ENCODE results near the gene USP28.
A peak's percentile ranks its signal among the peaks of the same experiment; 100 is the strongest.

Gene USP28

DNA sequence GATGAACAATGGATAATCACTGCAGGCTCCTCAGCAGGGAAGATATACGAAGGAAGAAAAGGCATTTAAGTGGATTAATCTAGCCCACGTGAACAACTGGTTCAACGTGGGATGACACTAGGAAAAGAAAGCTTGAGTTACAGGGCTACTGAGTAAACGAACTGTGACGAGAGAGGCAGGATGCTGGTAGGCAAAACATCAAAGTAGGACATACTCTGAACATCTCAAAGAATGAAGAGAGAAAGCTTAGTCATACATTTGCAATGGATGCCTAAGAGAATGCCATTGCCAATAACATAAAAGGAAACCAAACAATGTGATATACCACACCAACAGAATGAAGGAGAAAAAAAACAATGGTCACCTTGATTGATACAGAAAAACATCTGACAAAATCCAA lies 12.9 kb downstream of the USP28 start:
- Histone ChIP-seq H2AFZ (ENCODE audit: low read depth) (no peak overlapping the region), H3K4me3 (IDR thresholded peaks at IDR 0.05; ENCODE audit: insufficient read depth, low read depth, low read length) (no peak overlapping the region), H3K4me1 (ENCODE audit: low read depth, poor library complexity, severe bottlenecking) (peaks cover 28% of the 10 kb centered on the region), H4K20me1 (ENCODE audit: insufficient read depth) (no peaks in the 10 kb centered on the region), H3K36me3 (ENCODE audit: insufficient read depth) (no peaks in the 10 kb centered on the region), H3K9ac (no peak overlapping the region), H3K4me2 (no peak overlapping the region), H3K27me3 (ENCODE audit: insufficient read depth, low read depth) (no peaks in the 10 kb centered on the region), H3K79me2 (ENCODE audit: insufficient read depth, low read depth) (peaks cover 8% of the 10 kb centered on the region; the same call in 1 of the 2 replicates), H3K27ac (no peak overlapping the region)
- TF ChIP-seq, protein P1, sequence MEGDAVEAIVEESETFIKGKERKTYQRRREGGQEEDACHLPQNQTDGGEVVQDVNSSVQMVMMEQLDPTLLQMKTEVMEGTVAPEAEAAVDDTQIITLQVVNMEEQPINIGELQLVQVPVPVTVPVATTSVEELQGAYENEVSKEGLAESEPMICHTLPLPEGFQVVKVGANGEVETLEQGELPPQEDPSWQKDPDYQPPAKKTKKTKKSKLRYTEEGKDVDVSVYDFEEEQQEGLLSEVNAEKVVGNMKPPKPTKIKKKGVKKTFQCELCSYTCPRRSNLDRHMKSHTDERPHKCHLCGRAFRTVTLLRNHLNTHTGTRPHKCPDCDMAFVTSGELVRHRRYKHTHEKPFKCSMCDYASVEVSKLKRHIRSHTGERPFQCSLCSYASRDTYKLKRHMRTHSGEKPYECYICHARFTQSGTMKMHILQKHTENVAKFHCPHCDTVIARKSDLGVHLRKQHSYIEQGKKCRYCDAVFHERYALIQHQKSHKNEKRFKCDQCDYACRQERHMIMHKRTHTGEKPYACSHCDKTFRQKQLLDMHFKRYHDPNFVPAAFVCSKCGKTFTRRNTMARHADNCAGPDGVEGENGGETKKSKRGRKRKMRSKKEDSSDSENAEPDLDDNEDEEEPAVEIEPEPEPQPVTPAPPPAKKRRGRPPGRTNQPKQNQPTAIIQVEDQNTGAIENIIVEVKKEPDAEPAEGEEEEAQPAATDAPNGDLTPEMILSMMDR (conservative IDR thresholded peaks at IDR 0.05; ENCODE audit: low read depth, low read length), result no peak

DNA sequence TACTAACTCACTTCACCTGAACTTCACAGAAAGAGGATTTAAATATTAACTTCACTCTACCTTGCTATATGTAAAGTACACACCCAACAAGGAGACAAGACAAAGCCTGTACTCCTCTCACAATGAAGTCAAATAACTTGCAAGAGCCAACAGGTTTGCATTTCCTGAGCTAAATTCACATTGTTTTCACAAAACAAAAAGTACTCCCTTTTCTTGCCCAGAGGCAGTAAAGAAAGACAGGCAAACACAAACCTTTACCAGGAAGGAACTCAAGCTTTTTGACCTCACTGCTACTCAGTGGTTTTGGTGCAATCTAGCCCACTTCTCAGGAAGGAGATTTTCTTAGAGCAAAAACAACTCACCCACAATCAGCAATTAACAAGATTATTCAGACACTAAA lies 15.7 kb downstream of the USP28 start:
- Histone ChIP-seq H3K4me3 (IDR thresholded peaks at IDR 0.05; ENCODE audit: insufficient read depth, low read depth, low read length) (no peak overlapping the region), H4K20me1 (ENCODE audit: insufficient read depth) (no peaks in the 10 kb centered on the region), H3K4me2 (peak overlapping the region; percentile 71), H2AFZ (ENCODE audit: low read depth) (no peak overlapping the region; the same call in 1 of the 2 replicates), H3K4me1 (ENCODE audit: low read depth, poor library complexity, severe bottlenecking) (peaks cover 33% of the 10 kb centered on the region), H3K36me3 (ENCODE audit: insufficient read depth) (no peaks in the 10 kb centered on the region), H3K27ac (peak overlapping the region; percentile 68), H3K79me2 (ENCODE audit: insufficient read depth, low read depth) (peaks cover 4% of the 10 kb centered on the region; the same call in 1 of the 2 replicates), H3K9ac (peak overlapping the region; percentile 27; the same call in 1 of the 2 replicates), H3K27me3 (ENCODE audit: insufficient read depth, low read depth) (no peaks in the 10 kb centered on the region)
- TF ChIP-seq, protein P1 (conservative IDR thresholded peaks at IDR 0.05; ENCODE audit: low read depth, low read length), result no peak

DNA sequence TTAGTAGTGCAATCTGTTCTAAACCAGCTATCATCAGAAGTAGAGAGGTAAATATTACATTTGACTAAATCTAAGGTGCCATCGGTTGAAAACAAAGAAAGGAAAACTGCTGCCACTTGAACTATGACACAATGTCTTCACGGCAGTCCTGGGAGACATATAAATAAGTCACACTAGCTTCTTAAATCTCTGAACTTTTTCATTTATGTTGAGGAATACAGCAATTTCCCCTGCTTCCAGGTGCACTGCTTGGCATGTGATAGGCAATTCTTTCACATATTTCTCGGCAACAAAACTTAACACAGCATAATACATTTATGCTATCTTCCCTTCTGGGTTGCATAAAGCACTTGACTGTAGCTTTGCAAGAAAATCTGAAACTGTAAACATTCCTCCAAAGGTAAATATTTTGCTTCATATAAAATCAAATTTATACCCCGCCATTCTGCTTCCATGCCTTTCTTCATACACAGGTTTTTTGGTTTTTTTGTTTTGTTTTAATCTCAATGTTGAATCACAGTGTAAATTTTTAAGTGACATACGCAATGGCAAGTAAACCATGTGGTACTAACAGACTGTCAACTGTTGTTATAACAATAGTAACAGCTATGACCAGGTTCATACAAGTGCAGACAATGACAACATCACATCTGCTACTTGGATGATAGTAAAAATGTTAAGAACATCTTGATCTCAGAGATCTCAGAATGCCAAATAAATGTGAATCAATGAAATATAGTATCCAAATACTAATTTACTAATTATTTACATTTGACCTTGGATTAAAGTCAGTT lies 18.2 kb downstream of the USP28 start:
- Histone ChIP-seq H3K79me2 (ENCODE audit: insufficient read depth, low read depth) (0 out of 2 replicates have a peak, but pooled peaks cover 4% of the 10 kb centered on the region), H3K27ac (no peak overlapping the region), H3K4me1 (ENCODE audit: low read depth, poor library complexity, severe bottlenecking) (peaks cover 41% of the 10 kb centered on the region), H4K20me1 (ENCODE audit: insufficient read depth) (no peaks in the 10 kb centered on the region), H3K4me3 (IDR thresholded peaks at IDR 0.05; ENCODE audit: insufficient read depth, low read depth, low read length) (no peak overlapping the region), H3K27me3 (ENCODE audit: insufficient read depth, low read depth) (no peaks in the 10 kb centered on the region), H3K9ac (no peak overlapping the region), H2AFZ (ENCODE audit: low read depth) (no peak overlapping the region), H3K36me3 (ENCODE audit: insufficient read depth) (no peaks in the 10 kb centered on the region), H3K4me2 (no peak overlapping the region)
- TF ChIP-seq, protein P1 (conservative IDR thresholded peaks at IDR 0.05; ENCODE audit: low read depth, low read length), result no peak

DNA sequence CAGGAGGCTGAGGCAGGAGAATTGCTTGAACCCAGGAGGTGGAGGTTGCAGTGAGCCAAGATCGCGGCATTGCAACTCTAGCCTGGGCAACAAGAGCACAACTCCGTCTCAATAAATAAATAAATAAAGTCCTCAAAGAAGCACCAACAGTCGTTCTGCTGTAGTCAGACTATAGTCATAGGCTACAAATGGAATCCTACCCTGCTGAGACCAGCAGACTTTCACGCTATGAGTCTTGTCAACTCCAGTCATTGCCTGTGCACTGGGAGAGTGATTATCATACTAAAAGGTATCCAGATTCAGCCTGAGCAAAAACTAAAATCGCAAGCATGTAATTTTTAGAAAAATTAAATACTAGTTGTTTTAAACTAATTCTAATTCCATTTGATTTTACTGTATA lies 19.6 kb downstream of the USP28 start:
- Histone ChIP-seq H3K27me3 (ENCODE audit: insufficient read depth, low read depth) (no peaks in the 10 kb centered on the region), H3K4me2 (no peak overlapping the region), H3K36me3 (ENCODE audit: insufficient read depth) (no peaks in the 10 kb centered on the region), H3K4me3 (IDR thresholded peaks at IDR 0.05; ENCODE audit: insufficient read depth, low read depth, low read length) (no peak overlapping the region), H2AFZ (ENCODE audit: low read depth) (no peak overlapping the region), H3K4me1 (ENCODE audit: low read depth, poor library complexity, severe bottlenecking) (peaks cover 33% of the 10 kb centered on the region), H3K27ac (no peak overlapping the region), H3K9ac (no peak overlapping the region), H3K79me2 (ENCODE audit: insufficient read depth, low read depth) (0 out of 2 replicates have a peak, but pooled peaks cover 4% of the 10 kb centered on the region), H4K20me1 (ENCODE audit: insufficient read depth) (no peaks in the 10 kb centered on the region)
- TF ChIP-seq, protein P1 (conservative IDR thresholded peaks at IDR 0.05; ENCODE audit: low read depth, low read length), result no peak
